Activated naive CD8-positive, alpha-beta T cell treated with anti-CD3 and anti-CD28 coated beads, Interleukin-2, amount 10 ng/mL, durations not matched to agents 7 days and 5 days (primary cell): Measurements from ENCODE around the gene SBK2. TPM values are rescaled to one million over a fixed set of nuclear protein-coding genes. Genes with fewer than 3 reads are reported as not detected.
"Not testable (repeated sequence)": the region's sequence is repeated elsewhere in the genome, so short reads cannot be mapped to it uniquely, and the experiment has no call there.

Experiments used
- ATAC-seq: fragments of 150-1000 bp; cut with Tn5 transposase; one replicate; pipeline ENCODE4 v1.10.0; 2021; ENCODE audit warnings: low read depth, moderate library complexity
- POLR2A ChIA-PET: fragments of 350-600 bp; sonication (Branson Sonifier 250); formaldehyde crosslinking; loops from one replicate; lab custom pipeline; 2021; ENCODE audit warnings: antibody characterized with exemption; lab: Charles Lee
- DNase-seq: peaks from one replicate; pipeline ENCODE4 v3.0.0; 2021
- H3K27ac Mint-ChIP-seq: one replicate; pipeline ENCODE4 v1.8.0; 2022; ENCODE audit warnings: mild to moderate bottlenecking, mixed read lengths
- H3K27me3 Mint-ChIP-seq: one replicate; pipeline ENCODE4 v1.8.0; 2022; ENCODE audit warnings: mild to moderate bottlenecking, moderate library complexity, mixed read lengths
- H3K36me3 Mint-ChIP-seq: one replicate; pipeline ENCODE4 v1.8.0; 2021; ENCODE audit warnings: mild to moderate bottlenecking, mixed read lengths
- H3K4me1 Mint-ChIP-seq: one replicate; pipeline ENCODE4 v1.8.0; 2021; ENCODE audit warnings: mixed read lengths
- H3K4me3 Mint-ChIP-seq: one replicate; pipeline ENCODE4 v1.8.0; 2022; ENCODE audit warnings: mild to moderate bottlenecking, moderate library complexity, mixed read lengths
- H3K9me3 Mint-ChIP-seq: one replicate; pipeline ENCODE4 v1.8.0; 2021; ENCODE audit warnings: mixed read lengths
- total RNA-seq, 2 experiments: library from RNA; stranded (reverse); gene quantifications; one replicate each; pipeline ENCODE4 v1.2.3, GENCODE V29; 2021

Gene SBK2
- total RNA-seq, 2 experiments from 2014 or later, result not detected

- H3K27ac Mint-ChIP-seq, result no peak overlapping the region
- H3K4me3 Mint-ChIP-seq, result no peak overlapping the region
- H3K27me3 Mint-ChIP-seq, result no peaks in the 10 kb centered on the region
- H3K4me1 Mint-ChIP-seq, result no peaks in the 10 kb centered on the region
- ATAC-seq (no peak), DNase-seq (no peak)
- no peaks in the 10 kb centered on the region for H3K36me3 Mint-ChIP-seq
- H3K9me3 Mint-ChIP-seq, result no peaks in the 10 kb centered on the region
- POLR2A ChIA-PET, result no interaction called here
These were observed 793 bp upstream of the SBK2 start for GRCh38 chr19:55537741-55538111.

- no peaks in the 10 kb centered on the region for H3K27me3 Mint-ChIP-seq
- H3K27ac Mint-ChIP-seq, result no peak overlapping the region
- no peak for ATAC-seq
- no peaks in the 10 kb centered on the region for H3K4me1 Mint-ChIP-seq
- no peaks in the 10 kb centered on the region for H3K9me3 Mint-ChIP-seq
- H3K4me3 Mint-ChIP-seq, result no peak overlapping the region
- DNase-seq, result no peak
- POLR2A ChIA-PET, result no interaction called here
- no peaks in the 10 kb centered on the region for H3K36me3 Mint-ChIP-seq
These were observed 567 bp downstream of the SBK2 start for GRCh38 chr19:55536366-55536765.

GRCh38 chr19:55535965-55536350 lies 975 bp downstream of the SBK2 start:
- H3K4me3 Mint-ChIP-seq, result no peak overlapping the region
- ATAC-seq (no peak), DNase-seq (no peak)
- H3K27ac Mint-ChIP-seq, result no peak overlapping the region
- H3K4me1 Mint-ChIP-seq, result no peaks in the 10 kb centered on the region
- H3K27me3 Mint-ChIP-seq, result no peaks in the 10 kb centered on the region
- POLR2A ChIA-PET, result no interaction called here
- H3K9me3 Mint-ChIP-seq, result no peaks in the 10 kb centered on the region
- H3K36me3 Mint-ChIP-seq, result no peaks in the 10 kb centered on the region

- DNase-seq (no peak), ATAC-seq (no peak)
- Mint-ChIP-seq H3K27ac (no peak overlapping the region), H3K27me3 (no peaks in the 10 kb centered on the region), H3K4me1 (no peaks in the 10 kb centered on the region), H3K4me3 (no peak overlapping the region), H3K36me3 (no peaks in the 10 kb centered on the region), H3K9me3 (no peaks in the 10 kb centered on the region)
- POLR2A ChIA-PET, result interaction anchor here (0.7 to 0.9 kb wide), 2 partner anchors 31 to 69 kb away, joined by 3 read pairs; no protein-coding TSS in a partner anchor
These were observed 1.6 kb downstream of the SBK2 start for GRCh38 chr19:55535173-55535964.

GRCh38 chr19:55534280-55534679 lies 2.7 kb downstream of the SBK2 start:
- H3K27ac Mint-ChIP-seq, H3K4me1 Mint-ChIP-seq, DNase-seq, H3K4me3 Mint-ChIP-seq, ATAC-seq, H3K36me3 Mint-ChIP-seq, H3K9me3 Mint-ChIP-seq, H3K27me3 Mint-ChIP-seq: not testable (repeated sequence)
- POLR2A ChIA-PET, result interaction anchor here (0.7 kb wide), 1 partner anchor 30 kb away, joined by 3 read pairs; no protein-coding TSS in a partner anchor

- H3K36me3 Mint-ChIP-seq, result no peaks in the 10 kb centered on the region
- POLR2A ChIA-PET, result no interaction called here
These were observed 5.9 kb downstream of the SBK2 start for GRCh38 chr19:55530996-55531395.

GRCh38 chr19:55529636-55530234 lies 7.2 kb downstream of the SBK2 start:
- DNase-seq (no peak), ATAC-seq (no peak)
- Mint-ChIP-seq H3K27me3 (no peaks in the 10 kb centered on the region), H3K4me1 (no peaks in the 10 kb centered on the region), H3K27ac (no peak overlapping the region), H3K9me3 (no peaks in the 10 kb centered on the region), H3K36me3 (no peaks in the 10 kb centered on the region), H3K4me3 (no peak overlapping the region)
- POLR2A ChIA-PET, result no interaction called here

More at GRCh38 chr19:55530996-55531395, 5.9 kb downstream of the SBK2 start:
- DNase-seq, result no peak
- no peaks in the 10 kb centered on the region for H3K4me1 Mint-ChIP-seq
- H3K4me3 Mint-ChIP-seq, result no peak overlapping the region
- no peak overlapping the region for H3K27ac Mint-ChIP-seq
- no peak for ATAC-seq
- no peaks in the 10 kb centered on the region for H3K27me3 Mint-ChIP-seq
- H3K9me3 Mint-ChIP-seq, result no peaks in the 10 kb centered on the region

- Mint-ChIP-seq H3K9me3 (no peaks in the 10 kb centered on the region), H3K27ac (no peak overlapping the region), H3K36me3 (no peaks in the 10 kb centered on the region), H3K27me3 (peaks cover 4% of the 10 kb centered on the region), H3K4me3 (no peak overlapping the region), H3K4me1 (no peaks in the 10 kb centered on the region)
- DNase-seq, result no peak
- ATAC-seq, result no peak
- POLR2A ChIA-PET, result no interaction called here
These were observed 8.7 kb downstream of the SBK2 start for GRCh38 chr19:55528030-55528803.

- Mint-ChIP-seq H3K9me3 (no peaks in the 10 kb centered on the region), H3K27me3 (peaks cover 4% of the 10 kb centered on the region), H3K36me3 (no peaks in the 10 kb centered on the region), H3K4me3 (no peak overlapping the region), H3K4me1 (no peaks in the 10 kb centered on the region), H3K27ac (no peak overlapping the region)
- DNase-seq (no peak), ATAC-seq (no peak)
- POLR2A ChIA-PET, result no interaction called here
These were observed 9.5 kb downstream of the SBK2 start for GRCh38 chr19:55527197-55528029.

- DNase-seq, result no peak
- H3K4me1 Mint-ChIP-seq, result no peaks in the 10 kb centered on the region
- ATAC-seq, result no peak
- H3K9me3 Mint-ChIP-seq, result no peaks in the 10 kb centered on the region
- no peak overlapping the region for H3K4me3 Mint-ChIP-seq
- POLR2A ChIA-PET, result no interaction called here
- peaks cover 4% of the 10 kb centered on the region for H3K27me3 Mint-ChIP-seq
- no peak overlapping the region for H3K27ac Mint-ChIP-seq
- no peaks in the 10 kb centered on the region for H3K36me3 Mint-ChIP-seq
These were observed 10.4 kb downstream of the SBK2 start for GRCh38 chr19:55526216-55527196.

GRCh38 chr19:55525289-55526101 lies 11.4 kb downstream of the SBK2 start:
- Mint-ChIP-seq H3K4me1 (no peaks in the 10 kb centered on the region), H3K27ac (no peak overlapping the region), H3K4me3 (no peak overlapping the region), H3K36me3 (no peaks in the 10 kb centered on the region), H3K9me3 (no peaks in the 10 kb centered on the region), H3K27me3 (peaks cover 4% of the 10 kb centered on the region)
- no peak for ATAC-seq
- no peak for DNase-seq
- POLR2A ChIA-PET, result no interaction called here
